H1 (cell line): ENCODE measurements around the gene FAM241A. TPM values are rescaled to one million over a fixed set of nuclear protein-coding genes. Genes with fewer than 3 reads are reported as not detected.

Experiments used
- ASH2L ChIP-seq: fragments of 200-600, 300-600 bp; sonication (generic); IDR thresholded peaks from one replicate; pipeline ENCODE4 v1.7.1; 2017; ENCODE audit warnings: low read length
- CEBPB ChIP-seq: IDR thresholded peaks from 2 replicates; pipeline ENCODE4 v1.6.1; 2012; ENCODE audit warnings: low read depth, low read length
- CHD7 ChIP-seq: fragments of 300-600 bp; sonication (generic); IDR thresholded peaks from 2 replicates; pipeline ENCODE4 v1.7.1; 2012; ENCODE audit warnings: low read length, moderate library complexity, mild to moderate bottlenecking, inconsistent platforms; ENCODE audit not compliant: insufficient replicate concordance
- CTCF ChIP-seq, 3 experiments: IDR thresholded peaks; 1 replicate in 2 of 3; 2 replicates in 1 of 3; pipeline versions ENCODE4 v1.5.1 to v1.6.1; 2011; ENCODE audit warnings: low read length in 3 of 3, mild to moderate bottlenecking in 3 of 3, inconsistent platforms in 2 of 3, low read depth in 1 of 3, moderate library complexity in 1 of 3; ENCODE audit not compliant: insufficient read depth in 1 of 3; ENCODE audit errors: control extremely low read depth in 1 of 3
- EZH2 ChIP-seq: fragments of 200-600 bp; sonication (generic); IDR thresholded peaks from 2 replicates; pipeline ENCODE4 v1.7.1; 2012; ENCODE audit warnings: low read depth, mild to moderate bottlenecking, moderate library complexity, low read length, inconsistent platforms; ENCODE audit not compliant: severe bottlenecking
- GTF2F1 ChIP-seq: IDR thresholded peaks from 2 replicates; pipeline ENCODE4 v1.6.1; 2012; ENCODE audit warnings: low read depth, low read length, improper control_type of control experiment, borderline replicate concordance
- POLR2A ChIP-seq, 2 experiments: IDR thresholded peaks; 1 replicate in 1 of 2; 2 replicates in 1 of 2; pipeline ENCODE4 v1.6.1; 2011; ENCODE audit warnings: low read depth in 2 of 2, low read length in 2 of 2, mild to moderate bottlenecking in 2 of 2; ENCODE audit errors: control extremely low read depth in 1 of 2
- RFX5 ChIP-seq: IDR thresholded peaks from 2 replicates; pipeline ENCODE4 v1.6.1; 2011; ENCODE audit warnings: low read depth, low read length, improper control_type of control experiment, borderline replicate concordance
- SIN3A ChIP-seq, 2 experiments: IDR thresholded peaks in 1 of 2; conservative IDR thresholded peaks in 1 of 2; 2 replicates each; pipeline ENCODE4 v1.6.1; 2011 to 2012; ENCODE audit warnings: low read length in 2 of 2, improper control_type of control experiment in 1 of 2, low read depth in 1 of 2, mild to moderate bottlenecking in 1 of 2
- polyA plus RNA-seq, 7 experiments: library from polyadenylated mRNA; depleted of rRNA in 3 of 7; stranded (reverse) in 5 of 7; unstranded in 2 of 7; fragments of >200 nt in 5 of 7; fragments of 200-250 nt in 2 of 7; gene quantifications; 1 replicate in 5 of 7; 2 replicates in 1 of 7; 4 replicates in 1 of 7; pipeline versions ENCODE4 v1.2.1 to v1.2.3, GENCODE V29; 2011 to 2013; ENCODE audit warnings: missing spikeins in 2 of 7, mixed read lengths in 2 of 7
- total RNA-seq: library from RNA; stranded (reverse); fragmentation: NEBNext Ultra II Directional; extraction: Animal tissue kit (Norgen Biotek cat#: 25700); gene quantifications from 2 replicates; pipeline ENCODE4 v1.2.1, GENCODE V29; 2021

The FAM241A gene
- total and polyA plus RNA-seq, 2 of the 8 experiments (the other 6 are each of a cell fraction or from before 2014, with no cell fraction given): 0.20 to 0.73 TPM

- TF ChIP-seq CHD7 (no peak), RFX5 (no peak), CTCF (IDR thresholded peaks at IDR 0.05; ENCODE audit: control extremely low read depth in 1 of 3, insufficient read depth in 1 of 3, low read depth in 1 of 3, low read length in 3 of 3) (no peak), SIN3A (conservative IDR thresholded peaks at IDR 0.05 in 1 of 2, IDR thresholded peaks at IDR 0.05 in 1 of 2; ENCODE audit: low read depth in 1 of 2, low read length in 2 of 2) (no peak), GTF2F1 (no peak), POLR2A (IDR thresholded peaks at IDR 0.05; ENCODE audit: control extremely low read depth in 1 of 2, low read depth in 2 of 2, low read length in 2 of 2) (no peak), EZH2 (no peak), ASH2L (no peak), CEBPB (no peak)
Observed at GRCh38 chr4:112219826-112220366, 74.6 kb downstream of the FAM241A start (continued).
